KOPT-K1 (cell line): ENCODE data around the gene BUD13.

Experiments
- H3K27ac ChIP-seq: fragments of 200-600 bp; sonication (generic); 2 replicates; pipeline ENCODE4 v1.5.1; 2016; ENCODE audit warnings: antibody characterized with exemption, mild to moderate bottlenecking, low read depth, low read length; ENCODE audit not compliant: poor library complexity, severe bottlenecking
- H3K36me3 ChIP-seq: fragments of 200-600 bp; sonication (generic); 2 replicates; pipeline ENCODE4 v1.5.1; 2017; ENCODE audit warnings: antibody characterized with exemption, mild to moderate bottlenecking, low read length, moderate library complexity; ENCODE audit not compliant: insufficient read depth
- H3K9me3 ChIP-seq: fragments of 200-600 bp; sonication (generic); 2 replicates; pipeline ENCODE4 v1.5.1; 2017; ENCODE audit warnings: antibody characterized with exemption, low read length, mild to moderate bottlenecking; ENCODE audit not compliant: insufficient read depth, poor library complexity, severe bottlenecking

The BUD13 gene

DNA sequence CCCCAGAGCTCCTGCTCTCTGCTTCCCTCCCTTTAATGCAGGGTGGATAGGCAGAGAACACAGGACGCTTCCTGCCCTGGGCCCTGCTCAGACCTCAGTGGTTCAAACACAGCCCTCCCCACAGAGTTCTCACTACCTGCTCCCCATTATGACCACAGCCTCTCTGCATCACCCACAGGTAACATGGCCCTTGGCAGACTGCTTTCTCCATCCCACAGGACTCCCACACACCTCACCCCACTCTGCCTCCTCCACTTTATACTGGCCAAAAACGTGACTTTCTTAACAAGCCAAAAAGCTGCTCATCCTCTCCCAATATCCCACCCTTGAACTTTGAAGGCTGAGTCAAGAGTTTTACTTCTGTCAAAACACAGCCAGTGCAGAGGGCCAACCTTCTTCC, 33.8 kb downstream of the BUD13 start:
- peaks cover 7% of the 10 kb centered on the region; the same call in 1 of the 2 replicates for H3K36me3 ChIP-seq
- H3K27ac ChIP-seq, result no peak overlapping the region
- H3K9me3 ChIP-seq, result no peaks in the 10 kb centered on the region

GRCh38 chr11:116736763-116737162, 36.0 kb downstream of the BUD13 start:
- Histone ChIP-seq H3K27ac (no peak overlapping the region), H3K9me3 (no peaks in the 10 kb centered on the region), H3K36me3 (peaks cover 7% of the 10 kb centered on the region; the same call in 1 of the 2 replicates)

GRCh38 chr11:116733969-116734508, 38.7 kb downstream of the BUD13 start:
- Histone ChIP-seq H3K36me3 (0 out of 2 replicates have a peak, but pooled peaks cover 7% of the 10 kb centered on the region), H3K27ac (no peak overlapping the region), H3K9me3 (no peaks in the 10 kb centered on the region)

DNA sequence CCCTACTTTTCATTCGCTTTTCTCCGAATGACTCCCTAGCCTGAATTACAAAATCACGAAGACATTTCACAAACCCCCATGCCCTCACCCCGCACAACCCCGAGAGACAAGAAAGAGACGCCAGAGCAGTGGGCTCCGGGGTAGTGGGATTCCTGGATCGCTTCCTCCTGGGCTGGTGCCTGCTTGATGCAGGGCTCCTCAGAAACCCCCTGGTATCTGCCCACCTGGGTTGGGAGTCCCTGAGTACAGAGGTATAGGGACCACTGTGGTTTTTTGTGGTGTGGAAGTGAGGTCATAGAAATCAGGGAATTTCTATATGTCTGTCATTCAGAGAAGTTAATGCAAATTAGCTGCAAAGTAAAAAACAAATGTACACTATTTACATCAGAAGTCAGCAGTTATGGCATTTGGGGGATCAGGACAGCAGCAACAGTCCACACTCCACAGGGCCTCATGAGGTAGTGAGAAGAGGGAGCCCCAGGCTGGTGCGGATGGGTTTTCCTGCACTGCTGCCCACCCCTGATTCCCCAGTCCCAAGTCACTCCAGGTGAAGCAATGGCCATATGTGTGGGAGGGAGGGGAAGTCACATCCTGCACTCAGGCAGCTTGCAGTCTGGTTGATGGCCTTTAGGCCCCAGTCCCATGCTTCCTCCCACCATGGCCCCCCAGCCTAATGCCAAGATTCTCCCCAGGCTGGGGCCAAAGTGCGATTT, 39.6 kb downstream of the BUD13 start:
- Histone ChIP-seq H3K9me3 (no peaks in the 10 kb centered on the region), H3K36me3 (0 out of 2 replicates have a peak, but pooled peaks cover 7% of the 10 kb centered on the region), H3K27ac (no peak overlapping the region)

GRCh38 chr11:116732271-116733042, 40.3 kb downstream of the BUD13 start:
- H3K9me3 ChIP-seq, result no peaks in the 10 kb centered on the region
- H3K27ac ChIP-seq, result no peak overlapping the region
- H3K36me3 ChIP-seq, result 0 out of 2 replicates have a peak, but pooled peaks cover 7% of the 10 kb centered on the region

GRCh38 chr11:116731821-116732220, 41.0 kb downstream of the BUD13 start:
- Histone ChIP-seq H3K27ac (no peak overlapping the region), H3K9me3 (no peaks in the 10 kb centered on the region), H3K36me3 (0 out of 2 replicates have a peak, but pooled peaks cover 4% of the 10 kb centered on the region)

DNA sequence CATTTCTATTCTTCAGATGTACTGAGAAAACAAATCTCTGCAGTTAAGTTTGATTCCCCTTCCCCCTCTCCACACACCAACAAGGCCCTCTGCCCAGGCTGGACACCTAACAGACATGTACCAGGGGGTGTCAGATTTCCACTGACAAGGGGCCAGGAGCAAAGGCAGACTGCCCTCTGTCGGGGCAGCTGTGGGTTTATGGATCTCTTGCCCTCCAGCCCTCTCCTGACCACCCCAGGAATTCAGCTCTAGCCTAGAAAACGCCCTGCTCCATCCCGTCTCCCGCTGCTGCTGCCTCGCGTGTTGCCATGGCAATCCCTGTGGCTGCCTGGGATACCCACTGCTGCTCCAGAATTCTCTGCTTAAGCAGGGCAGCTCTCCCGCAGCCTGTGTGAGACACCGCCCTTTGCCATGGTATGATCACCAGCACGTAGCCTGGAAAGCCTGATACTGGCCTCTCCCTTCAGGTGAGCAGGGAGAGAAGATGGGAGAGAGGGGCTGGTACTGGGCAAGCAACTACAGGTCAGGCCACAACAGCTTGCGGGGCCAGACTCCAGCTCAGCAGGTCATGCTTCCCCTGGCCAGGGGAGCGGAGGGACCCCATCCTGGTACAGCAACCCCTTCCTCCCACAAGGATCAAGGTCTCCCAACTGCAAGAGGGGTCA, 41.6 kb downstream of the BUD13 start:
- Histone ChIP-seq H3K27ac (no peak overlapping the region), H3K36me3 (no peaks in the 10 kb centered on the region), H3K9me3 (no peaks in the 10 kb centered on the region)

GRCh38 chr11:116730601-116731000, 42.2 kb downstream of the BUD13 start:
- Histone ChIP-seq H3K9me3 (no peaks in the 10 kb centered on the region), H3K27ac (no peak overlapping the region), H3K36me3 (no peaks in the 10 kb centered on the region)

- Histone ChIP-seq H3K36me3 (no peaks in the 10 kb centered on the region), H3K27ac (no peak overlapping the region), H3K9me3 (no peaks in the 10 kb centered on the region)
Measured at GRCh38 chr11:116730241-116730561, 42.6 kb downstream of the BUD13 start.

DNA sequence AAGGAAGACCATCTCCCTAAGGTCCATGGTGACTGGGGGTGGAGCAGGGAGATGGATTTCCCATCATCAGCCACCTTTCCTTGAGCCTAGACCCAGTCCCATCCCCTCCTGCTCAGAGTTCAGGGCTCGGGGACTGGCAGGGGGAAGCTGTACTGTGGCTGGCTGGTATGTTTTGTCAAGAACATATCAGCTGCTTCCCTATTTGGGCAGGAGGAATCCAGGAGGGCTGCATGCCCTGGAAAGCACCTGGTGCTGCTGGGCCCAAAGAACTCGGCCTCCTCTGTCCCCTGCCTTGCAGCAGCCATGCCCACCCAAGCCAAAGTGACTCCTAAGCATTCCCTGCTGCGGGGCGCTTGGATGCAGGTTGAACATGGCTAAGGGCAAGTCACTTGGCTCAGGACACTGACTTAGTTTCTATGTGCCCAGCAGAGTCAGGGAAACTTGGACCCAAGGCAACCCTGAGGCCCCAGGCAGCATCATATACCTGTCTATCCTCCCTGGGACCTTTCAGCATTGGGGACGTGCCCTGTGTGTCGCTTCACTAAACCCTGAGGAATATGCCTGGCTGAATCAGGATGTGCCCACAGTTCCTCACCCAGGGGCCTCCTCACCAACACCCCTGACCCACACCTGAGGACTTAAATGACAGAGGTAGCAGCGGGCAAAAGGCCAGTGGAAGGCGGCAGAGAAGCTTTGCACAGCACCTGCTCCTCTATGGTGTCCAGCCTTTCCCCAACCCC, 43.1 kb downstream of the BUD13 start:
- H3K36me3 ChIP-seq, result no peaks in the 10 kb centered on the region
- no peaks in the 10 kb centered on the region for H3K9me3 ChIP-seq
- H3K27ac ChIP-seq, result no peak overlapping the region

GRCh38 chr11:116727990-116728389, 44.8 kb downstream of the BUD13 start:
- no peak overlapping the region for H3K27ac ChIP-seq

DNA sequence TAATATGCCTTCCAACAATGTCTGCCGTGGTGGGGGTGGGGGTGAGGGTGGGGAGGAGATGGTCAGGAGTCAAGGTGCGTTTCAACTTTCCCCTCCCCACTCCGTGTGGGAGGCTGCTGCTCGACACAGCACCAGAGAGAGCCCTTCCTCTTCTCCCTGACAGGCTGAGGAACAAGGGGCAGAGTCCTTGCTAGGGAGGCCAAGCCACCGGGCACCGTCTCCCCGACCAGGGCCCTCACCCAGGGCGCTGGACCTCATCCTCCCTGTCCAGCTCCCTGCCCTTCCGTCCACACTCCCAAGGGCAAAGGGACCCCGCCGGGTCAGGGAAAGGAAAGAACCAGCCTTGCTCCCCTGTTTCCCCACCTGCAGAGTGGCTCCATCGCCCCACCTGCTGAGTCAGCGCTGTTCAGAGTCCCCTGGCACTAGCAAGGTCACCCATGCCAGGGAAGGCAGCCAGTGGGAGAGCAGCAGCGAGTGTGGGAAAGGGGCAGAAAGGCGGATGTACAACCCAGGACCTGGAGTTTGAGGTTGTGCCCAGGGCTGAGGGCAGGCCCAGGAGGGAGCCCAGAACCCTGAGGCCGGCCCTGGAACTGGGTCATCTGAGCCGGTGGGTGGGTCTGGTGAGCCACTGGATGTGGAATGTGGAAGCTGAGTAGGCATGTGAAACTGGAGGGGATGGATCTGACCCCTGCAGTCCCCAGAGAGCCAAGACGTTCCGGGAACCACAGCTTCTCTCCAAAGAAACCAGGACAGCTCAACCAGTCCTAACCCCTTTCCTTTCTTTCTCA, 47.2 kb downstream of the BUD13 start:
- no peaks in the 10 kb centered on the region for H3K36me3 ChIP-seq
- H3K27ac ChIP-seq, result no peak overlapping the region
- H3K9me3 ChIP-seq, result no peaks in the 10 kb centered on the region

More at GRCh38 chr11:116727990-116728389, 44.8 kb downstream of the BUD13 start:
- no peaks in the 10 kb centered on the region for H3K9me3 ChIP-seq
- H3K36me3 ChIP-seq, result no peaks in the 10 kb centered on the region

DNA sequence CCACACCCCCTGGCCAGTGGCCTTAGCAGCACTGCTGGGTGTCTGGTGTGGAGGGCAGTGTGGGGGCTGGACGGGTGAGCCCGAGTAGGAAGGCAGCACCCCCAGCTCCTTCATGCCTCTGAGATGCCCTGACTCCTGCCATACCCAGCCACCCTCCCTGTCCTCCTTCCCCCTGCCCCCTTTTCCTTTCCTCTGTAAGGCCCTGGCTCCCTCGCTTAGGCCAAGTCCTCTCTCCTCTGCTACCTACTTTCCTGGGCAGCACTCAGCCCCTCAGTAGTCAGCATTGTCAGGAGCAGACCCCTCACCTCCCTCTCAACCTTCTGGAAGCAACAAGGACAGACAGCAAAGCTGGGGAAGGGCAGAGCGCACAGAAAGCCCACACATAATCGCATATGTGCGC, 48.0 kb downstream of the BUD13 start:
- H3K9me3 ChIP-seq, result no peaks in the 10 kb centered on the region
- no peak overlapping the region for H3K27ac ChIP-seq
- no peaks in the 10 kb centered on the region for H3K36me3 ChIP-seq

- Histone ChIP-seq H3K9me3 (no peaks in the 10 kb centered on the region), H3K27ac (no peak overlapping the region), H3K36me3 (no peaks in the 10 kb centered on the region)
Measured at GRCh38 chr11:116723511-116723910, 49.3 kb downstream of the BUD13 start.
